CD14-positive monocyte (primary cell): ENCODE measurements around the gene SCN7A. TPM values are rescaled to one million over a fixed set of nuclear protein-coding genes. Genes with fewer than 3 reads are reported as not detected.
A peak's percentile ranks its signal among the peaks of the same experiment; 100 is the strongest.

Experiments
- DNase-seq, 3 donors: peaks; one replicate each; pipeline ENCODE4 v3.0.0-alpha.2; 2011 to 2022
- H2AFZ ChIP-seq: 2 replicates; pipeline ENCODE4 v1.6.0; 2012; ENCODE audit warnings: mild to moderate bottlenecking, low read depth, low read length, inconsistent platforms; ENCODE audit not compliant: insufficient read depth, poor library complexity, severe bottlenecking
- H3K27ac ChIP-seq, 2 donors: 1 replicate in 1 of 2; 2 replicates in 1 of 2; pipeline ENCODE4 v1.5.1; 2012 to 2013; ENCODE audit warnings: low read length in 2 of 2, control low read depth in 1 of 2, inconsistent platforms in 1 of 2, low read depth in 1 of 2, mild to moderate bottlenecking in 1 of 2
- H3K27me3 ChIP-seq, 2 donors: one replicate each; pipeline versions ENCODE4 v1.6.0 to v1.6.1; 2011 to 2013; ENCODE audit warnings: low read length in 2 of 2; ENCODE audit not compliant: control insufficient read depth in 2 of 2, insufficient read depth in 2 of 2
- H3K36me3 ChIP-seq, 2 donors: replicated peaks in 1 of 2; 1 replicate in 1 of 2; 2 replicates in 1 of 2; pipeline versions ENCODE4 v1.5.1 to v1.6.1; 2012 to 2013; ENCODE audit warnings: low read length in 2 of 2, control low read depth in 1 of 2, inconsistent platforms in 1 of 2, mild to moderate bottlenecking in 1 of 2; ENCODE audit not compliant: insufficient read depth in 2 of 2, control insufficient read depth in 1 of 2
- H3K4me1 ChIP-seq, 2 donors: 1 replicate in 1 of 2; 2 replicates in 1 of 2; pipeline versions ENCODE4 v1.5.1 to v1.6.1; 2012 to 2013; ENCODE audit warnings: low read length in 2 of 2, control low read depth in 1 of 2, inconsistent platforms in 1 of 2, mild to moderate bottlenecking in 1 of 2, moderate library complexity in 1 of 2; ENCODE audit not compliant: insufficient read depth in 2 of 2, control insufficient read depth in 1 of 2
- H3K4me2 ChIP-seq: replicated peaks from 2 replicates; pipeline ENCODE3; 2012; ENCODE audit warnings: low read length, moderate library complexity, mild to moderate bottlenecking; ENCODE audit not compliant: poor library complexity, severe bottlenecking; ENCODE audit errors: extremely low read depth
- H3K4me3 ChIP-seq, 3 experiments: fragments of 200-600 bp in 1 of 3; sonication (generic) in 1 of 3; replicated peaks in 1 of 3; 1 replicate in 2 of 3; 2 replicates in 1 of 3; pipeline ENCODE4 v1.5.1; 2011 to 2013; ENCODE audit warnings: low read length in 3 of 3, mild to moderate bottlenecking in 3 of 3, control low read depth in 2 of 3, low read depth in 2 of 3, inconsistent platforms in 1 of 3, moderate library complexity in 1 of 3
- H3K79me2 ChIP-seq: 2 replicates; pipeline ENCODE4 v1.6.0; 2012; ENCODE audit warnings: mild to moderate bottlenecking, control low read depth, inconsistent platforms, low read length, moderate library complexity; ENCODE audit not compliant: insufficient read depth
- H3K9ac ChIP-seq: 2 replicates; pipeline ENCODE4 v1.6.0; 2017; ENCODE audit warnings: low read length, mild to moderate bottlenecking; ENCODE audit not compliant: insufficient read depth, poor library complexity, severe bottlenecking
- H3K9me3 ChIP-seq, 2 donors: replicated peaks in 1 of 2; 1 replicate in 1 of 2; 2 replicates in 1 of 2; pipeline versions ENCODE4 v1.5.1 to v1.6.1; 2012 to 2013; ENCODE audit warnings: low read length in 2 of 2, control low read depth in 1 of 2; ENCODE audit not compliant: control insufficient read depth in 1 of 2, insufficient read depth in 1 of 2
- H4K20me1 ChIP-seq: 2 replicates; pipeline ENCODE4 v1.6.0; 2012; ENCODE audit warnings: mild to moderate bottlenecking, low read length, control low read depth, moderate library complexity; ENCODE audit not compliant: insufficient read depth
- H3K27ac Mint-ChIP-seq, 7 donors: one replicate each; pipeline ENCODE4 v1.8.0; 2020; ENCODE audit warnings: mild to moderate bottlenecking in 7 of 7, mixed read lengths in 7 of 7, moderate library complexity in 6 of 7, inconsistent platforms in 2 of 7
- H3K27me3 Mint-ChIP-seq, 3 donors: one replicate each; pipeline ENCODE4 v1.8.0; 2021 to 2022; ENCODE audit warnings: low read depth in 3 of 3, mild to moderate bottlenecking in 3 of 3, mixed read lengths in 3 of 3, moderate library complexity in 3 of 3, inconsistent platforms in 1 of 3
- H3K36me3 Mint-ChIP-seq, 2 donors: one replicate each; pipeline ENCODE4 v1.8.0; 2020; ENCODE audit warnings: mixed read lengths in 2 of 2, inconsistent platforms in 1 of 2, mild to moderate bottlenecking in 1 of 2
- H3K4me1 Mint-ChIP-seq: one replicate; pipeline ENCODE4 v1.8.0; 2020; ENCODE audit warnings: mild to moderate bottlenecking, mixed read lengths
- H3K4me3 Mint-ChIP-seq, 2 donors: one replicate each; pipeline ENCODE4 v1.8.0; 2020; ENCODE audit warnings: mild to moderate bottlenecking in 2 of 2, mixed read lengths in 2 of 2, moderate library complexity in 1 of 2
- H3K9me3 Mint-ChIP-seq, 7 donors: one replicate each; pipeline ENCODE4 v1.8.0; 2020 to 2022; ENCODE audit warnings: mixed read lengths in 7 of 7, mild to moderate bottlenecking in 6 of 7, moderate library complexity in 6 of 7, inconsistent platforms in 2 of 7
- CTCF ChIP-seq: fragments of 200-600 bp; IDR thresholded peaks from one replicate; pipeline ENCODE4 v1.8.0; 2022; ENCODE audit warnings: antibody characterized with exemption, mild to moderate bottlenecking
- WGBS: methylation state at CpG from one replicate; pipeline ENCODE4 v1.1.5; 2013; ENCODE audit warnings: missing lambda C conversion rate; ENCODE audit not compliant: insufficient coverage; 5-methylcytosine and 5-hydroxymethylcytosine counted together
- intact Hi-C, 2 donors: fragments of 100-400 bp; cut with micrococcal nuclease; formaldehyde crosslinking; loops; one replicate each; pipeline versions ENCODE4 v1.15.0 to v1.15.1; 2023
- polyA plus RNA-seq, 3 donors: library from polyadenylated mRNA; depleted of rRNA in 1 of 3; unstranded in 2 of 3; stranded (reverse) in 1 of 3; fragments of 300-500 nt in 2 of 3; fragments of >200 nt in 1 of 3; fragmentation: Illumina TruSeq in 2 of 3; gene quantifications; 1 replicate in 2 of 3; 2 replicates in 1 of 3; pipeline ENCODE4 v1.2.3, GENCODE V29; 2012 to 2021

Gene SCN7A
- polyA plus RNA-seq, 3 donors = not detected

GRCh38 chr2:166424841-166425240 lies 69.2 kb downstream of the SCN7A start:
- no peak overlapping the region for H3K4me3 Mint-ChIP-seq
- TF ChIP-seq CTCF = no peak

GRCh38 chr2:166419616-166419934 lies 74.5 kb downstream of the SCN7A start:
- H3K27ac ChIP-seq = no peak overlapping the region
- no peak overlapping the region for H2AFZ ChIP-seq
- H3K4me1 ChIP-seq = no peaks in the 10 kb centered on the region
- DNase-seq = no peak
- intact Hi-C loops = no loop called here
- 100% methylated on average over 1 of the region's 2 CpGs for WGBS
- Mint-ChIP-seq H3K4me3 (no peak overlapping the region), H3K27me3 (peaks cover 0 to 2% (median 0%) of the 10 kb centered on the region in 3 donors), H3K27ac (no peak overlapping the region), H3K9me3 (peaks cover 0 to 3% (median 0%) of the 10 kb centered on the region in 7 donors), H3K4me1 (peaks cover 6% of the 10 kb centered on the region), H3K36me3 (no peaks in the 10 kb centered on the region)
- no peaks in the 10 kb centered on the region for H3K27me3 ChIP-seq
- no peaks in the 10 kb centered on the region for H3K79me2 ChIP-seq
- TF ChIP-seq CTCF = peak; percentile 18
- H3K36me3 ChIP-seq = no peaks in the 10 kb centered on the region
- no peaks in the 10 kb centered on the region for H3K9me3 ChIP-seq
- H3K4me2 ChIP-seq = no peak overlapping the region
- no peaks in the 10 kb centered on the region for H4K20me1 ChIP-seq
- no peak overlapping the region for H3K9ac ChIP-seq
- no peak overlapping the region for H3K4me3 ChIP-seq

More at GRCh38 chr2:166424841-166425240, 69.2 kb downstream of the SCN7A start:
- no peak overlapping the region for H2AFZ ChIP-seq
- Mint-ChIP-seq H3K4me1 (peaks cover 7% of the 10 kb centered on the region), H3K36me3 (no peaks in the 10 kb centered on the region), H3K27me3 (no peaks in the 10 kb centered on the region), H3K27ac (no peak overlapping the region), H3K9me3 (no peaks in the 10 kb centered on the region)
- DNase-seq = no peak
- no peaks in the 10 kb centered on the region for H3K27me3 ChIP-seq
- H4K20me1 ChIP-seq = no peaks in the 10 kb centered on the region
- peaks cover 0 to 2% of the 10 kb centered on the region in 2 donors for H3K4me1 ChIP-seq
- H3K9ac ChIP-seq = no peak overlapping the region
- H3K36me3 ChIP-seq = no peaks in the 10 kb centered on the region
- no peak overlapping the region for H3K4me3 ChIP-seq
- no peak overlapping the region for H3K4me2 ChIP-seq
- H3K9me3 ChIP-seq = no peaks in the 10 kb centered on the region
- no peak overlapping the region for H3K27ac ChIP-seq
- intact Hi-C loops = no loop called here
- 100% methylated on average over 1 of the region's 5 CpGs for WGBS
- H3K79me2 ChIP-seq = no peaks in the 10 kb centered on the region
